Renal cortex interstitium (tissue), 11 donors: ENCODE measurements around the gene LPAR1. TPM values are rescaled to one million over a fixed set of nuclear protein-coding genes. Genes with fewer than 3 reads are reported as not detected.

Experiments used
- DNase-seq, 11 donors: peaks; one replicate each; pipeline ENCODE4 v3.0.0-alpha.2; 2013; ENCODE audit warnings: low read depth in 9 of 11, low spot score in 4 of 11; ENCODE audit errors: extremely low read depth in 1 of 11
- polyA plus RNA-seq, 3 donors: library from polyadenylated mRNA; unstranded; fragments of 120-200 nt; gene quantifications; one replicate each; pipeline ENCODE4 v1.2.1, GENCODE V29; 2013; ENCODE audit not compliant: insufficient read length in 3 of 3

The LPAR1 gene
- polyA plus RNA-seq, 3 donors = 22.5 to 29.8 (median 24.6) TPM

- no peak for DNase-seq
These were observed 129.4 kb downstream of the LPAR1 start for GRCh38 chr9:110908894-110909293.

DNA sequence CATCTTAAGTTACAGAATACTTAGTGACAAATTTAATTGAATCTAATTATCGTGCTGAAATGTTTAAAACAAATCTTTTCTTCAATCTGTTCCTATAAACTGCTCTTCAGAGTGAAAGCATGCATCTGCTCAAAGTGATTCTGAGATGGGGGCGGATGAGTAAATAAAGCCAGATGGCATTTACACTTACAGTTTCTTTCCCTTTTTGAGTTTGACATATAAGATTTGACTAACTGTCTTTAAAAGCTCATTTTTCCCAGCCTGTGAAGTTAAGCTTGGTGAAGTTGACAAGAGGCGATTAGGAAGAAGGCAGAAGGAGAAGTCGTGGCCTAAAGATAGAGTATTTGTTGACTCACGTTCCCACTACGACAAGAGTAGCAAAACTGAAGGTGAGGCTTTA is 137.4 kb downstream of the LPAR1 start:
- no peak for DNase-seq

GRCh38 chr9:110900456-110900855 is 137.8 kb downstream of the LPAR1 start:
- no peak for DNase-seq

DNA sequence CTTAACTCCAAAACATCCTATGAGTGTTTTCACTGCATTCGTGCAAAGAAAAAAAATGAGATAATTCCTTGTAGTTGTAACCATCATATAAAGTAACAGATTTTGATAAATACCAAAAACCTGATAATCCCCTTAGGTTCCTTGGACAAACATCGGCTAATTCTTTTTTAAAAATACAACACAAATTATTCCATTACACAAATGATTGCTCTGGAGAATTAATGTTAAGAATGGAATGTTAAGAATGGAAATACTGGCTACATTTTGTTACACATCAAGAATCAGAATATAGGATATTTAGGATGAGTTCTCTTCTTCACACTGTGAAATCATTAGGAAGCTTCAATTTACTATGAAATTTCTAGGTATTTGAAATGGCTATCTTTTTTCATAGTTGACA is 139.4 kb downstream of the LPAR1 start:
- no peak for DNase-seq

DNA sequence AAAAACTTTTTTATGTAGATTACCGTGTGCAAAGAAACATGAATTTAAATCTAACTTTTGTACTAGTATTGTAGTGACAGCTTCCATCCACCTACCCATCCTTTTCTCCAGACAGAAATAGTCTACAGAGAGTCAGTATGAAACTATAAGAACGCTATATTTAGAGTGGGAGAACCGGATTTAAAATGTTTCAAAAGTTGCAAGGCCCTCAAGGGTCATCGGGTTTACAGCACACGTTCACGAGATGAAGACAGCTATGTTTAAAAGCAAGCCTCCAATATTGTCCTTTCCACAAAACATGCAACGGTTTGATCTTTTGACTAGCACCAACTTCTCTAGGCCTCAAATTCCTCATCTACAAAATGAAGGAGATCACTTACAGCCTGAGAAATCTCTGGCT is 139.9 kb downstream of the LPAR1 start:
- no peak for DNase-seq

- no peak for DNase-seq
These were observed 140.3 kb downstream of the LPAR1 start for GRCh38 chr9:110897943-110898342.

- no peak for DNase-seq
These were observed 142.9 kb downstream of the LPAR1 start for GRCh38 chr9:110895147-110895905.

DNA sequence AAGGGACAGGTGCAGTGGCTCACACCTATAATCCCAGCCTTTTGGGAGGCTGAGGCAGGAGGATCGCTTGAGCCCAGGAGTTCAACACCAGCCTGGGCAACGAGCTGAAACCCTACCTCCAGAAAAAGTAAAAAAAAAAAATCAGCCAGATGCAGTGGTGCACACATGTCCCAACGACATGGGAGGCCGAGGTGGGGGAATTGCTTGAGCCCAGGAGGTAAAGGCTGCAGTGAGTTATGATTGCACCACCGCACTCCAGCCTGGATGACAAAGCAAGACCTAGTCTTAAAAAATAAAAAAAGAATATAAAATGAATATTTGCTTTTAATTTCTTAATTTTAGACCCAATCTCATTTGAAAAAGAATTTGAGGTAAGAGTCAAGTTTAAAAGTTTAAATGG is 143.5 kb downstream of the LPAR1 start:
- no peak for DNase-seq

- no peak for DNase-seq
These were observed 145.6 kb downstream of the LPAR1 start for GRCh38 chr9:110892689-110893088.

- DNase-seq = no peak
These were observed 146.5 kb downstream of the LPAR1 start for GRCh38 chr9:110891760-110892159.

- no peak for DNase-seq
These were observed 147.9 kb downstream of the LPAR1 start for GRCh38 chr9:110890416-110890815.

DNA sequence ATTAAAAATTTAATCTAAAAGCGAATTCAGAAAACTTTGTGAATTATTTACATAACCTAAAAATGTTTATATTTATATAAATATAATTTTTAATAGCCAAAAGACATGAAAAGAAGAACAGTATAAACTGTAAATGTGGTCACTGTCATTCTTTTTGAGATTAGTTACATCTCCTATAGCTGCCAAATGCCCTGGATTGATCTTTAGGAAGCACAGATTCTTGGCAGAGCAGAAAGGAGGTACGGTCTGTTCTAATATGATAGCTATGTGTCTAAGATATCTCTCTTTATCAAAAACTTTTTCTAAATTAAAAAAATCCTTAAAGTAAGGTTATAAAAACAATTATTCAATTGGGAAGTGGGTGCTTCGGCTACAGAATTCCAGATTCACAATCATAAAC is 151.0 kb downstream of the LPAR1 start:
- DNase-seq = no peak

DNA sequence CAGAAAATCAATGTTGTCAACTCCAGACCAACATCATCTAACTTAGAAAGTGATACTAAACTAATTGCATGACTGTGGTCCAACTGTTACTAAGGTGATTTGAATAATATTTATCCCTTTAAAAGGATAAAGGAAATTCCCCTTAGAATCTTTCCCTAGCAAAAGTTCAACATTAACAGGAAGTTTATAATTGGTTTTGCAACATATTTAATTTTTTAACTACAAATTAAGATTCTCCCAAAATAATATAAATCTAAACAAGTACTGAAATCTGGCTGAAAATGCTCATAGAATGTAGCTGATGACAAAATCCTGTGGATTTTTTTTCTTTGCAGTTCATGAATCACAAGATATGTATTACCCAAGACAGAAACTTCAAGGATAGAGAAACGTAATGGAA is 151.4 kb downstream of the LPAR1 start:
- DNase-seq = no peak

- peak in 2 of 11 donors; percentile 12 to 36 for DNase-seq
These were observed 158.1 kb downstream of the LPAR1 start for GRCh38 chr9:110880189-110880588.

DNA sequence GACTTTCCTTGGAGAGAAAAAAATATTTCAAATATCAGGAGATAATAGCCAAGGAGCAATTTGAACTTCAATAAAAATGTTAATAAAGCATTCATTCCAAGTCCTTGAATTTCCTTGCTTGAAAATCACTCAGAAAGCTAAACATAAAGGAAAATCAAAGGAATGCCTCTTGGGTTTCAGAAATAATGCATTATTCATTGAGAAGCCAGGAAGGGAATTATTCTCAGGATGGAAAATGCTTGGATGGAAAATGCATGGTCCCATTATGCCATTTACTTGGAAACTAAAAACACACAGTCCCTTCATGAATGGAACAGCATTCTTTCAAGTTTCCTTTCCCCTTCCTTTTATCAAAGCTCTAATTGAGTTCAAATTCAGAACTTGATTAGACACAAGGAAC is 160.9 kb downstream of the LPAR1 start:
- DNase-seq = no peak

GRCh38 chr9:110876929-110877328 is 161.3 kb downstream of the LPAR1 start:
- DNase-seq = no peak

- no peak for DNase-seq
These were observed 163.2 kb downstream of the LPAR1 start for GRCh38 chr9:110874963-110875674.

DNA sequence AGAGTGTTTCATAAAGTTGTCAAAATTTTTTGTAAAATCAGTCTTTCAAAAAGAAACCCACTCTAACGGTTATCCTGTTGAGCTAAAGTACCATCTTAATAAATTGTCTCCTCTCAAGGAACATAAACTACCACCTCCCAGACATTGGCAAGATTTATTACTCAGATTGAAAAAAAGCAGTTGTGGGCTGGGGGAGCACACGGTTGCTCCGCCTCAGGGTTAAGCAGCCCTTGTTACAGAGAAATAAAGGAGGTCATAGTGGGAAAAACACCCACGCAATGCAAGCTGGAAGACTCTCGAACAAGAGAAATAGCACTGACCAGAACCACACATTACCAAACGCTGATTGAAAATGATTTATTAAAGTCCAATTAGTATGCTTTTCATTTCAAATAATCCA is 165.3 kb downstream of the LPAR1 start:
- DNase-seq = peak in 5 of 11 donors; percentile 13 to 33 (median 17)

DNA sequence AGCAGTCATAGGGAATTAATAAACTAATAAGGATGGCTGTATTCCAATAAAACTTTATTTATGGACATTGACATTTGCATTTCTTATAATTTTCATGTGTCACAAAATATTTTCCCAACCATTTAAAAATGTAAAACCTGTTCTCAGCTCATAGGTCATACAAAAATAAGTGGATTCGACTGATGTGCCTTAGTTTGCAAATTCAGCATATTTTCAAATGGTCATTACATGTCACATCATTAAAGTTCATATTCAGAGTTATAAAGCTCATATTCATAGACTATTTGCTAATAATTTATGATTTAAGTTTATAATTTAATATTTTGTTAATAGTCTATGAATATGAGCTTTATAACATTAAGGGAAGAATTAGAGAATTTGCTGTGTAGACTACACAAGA is 166.5 kb downstream of the LPAR1 start:
- DNase-seq = no peak

DNA sequence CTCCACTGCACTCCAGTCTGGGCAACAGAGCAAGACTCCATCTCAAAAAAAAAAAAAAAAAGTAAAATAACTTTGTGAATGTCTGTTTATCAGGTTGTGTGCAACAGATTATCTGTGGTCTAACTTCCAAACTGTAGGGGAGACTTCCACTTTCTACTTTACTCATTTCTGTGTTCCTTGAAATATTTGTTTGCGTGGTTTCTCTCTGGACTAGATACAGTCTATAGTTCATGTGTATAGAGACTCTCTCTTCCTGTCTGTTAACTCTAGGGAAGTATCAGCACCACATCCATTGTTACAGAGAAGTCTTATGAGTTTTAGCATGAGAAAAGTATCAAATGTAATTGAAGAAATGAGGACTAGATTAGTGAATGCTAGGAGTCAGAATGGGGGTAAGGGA is 168.3 kb downstream of the LPAR1 start:
- DNase-seq = no peak

GRCh38 chr9:110864011-110864410 is 174.3 kb downstream of the LPAR1 start:
- no peak for DNase-seq
